Activated CD8-positive, alpha-beta T cell treated with anti-CD3 and anti-CD28 coated beads for 36 hours (primary cell): ENCODE measurements around the gene FSIP1. TPM values are rescaled to one million over a fixed set of nuclear protein-coding genes. Genes with fewer than 3 reads are reported as not detected.
A peak's percentile ranks its signal among the peaks of the same experiment; 100 is the strongest.

Experiments used
- ATAC-seq: fragments of 200-7000 bp; cut with Tn5 transposase; one replicate; pipeline ENCODE4 v1.10.0; 2021; ENCODE audit warnings: mild to moderate bottlenecking, moderate library complexity
- CTCF ChIA-PET: fragments of 350-600 bp; sonication (Branson Sonifier 250); formaldehyde crosslinking; loops from one replicate; lab custom pipeline; 2021; ENCODE audit warnings: antibody characterized with exemption; lab: Charles Lee
- POLR2A ChIA-PET: fragments of 350-600 bp; sonication (Branson Sonifier 250); formaldehyde crosslinking; loops from one replicate; lab custom pipeline; 2021; ENCODE audit warnings: antibody characterized with exemption; lab: Charles Lee
- DNase-seq: peaks from one replicate; pipeline ENCODE4 v3.0.0-alpha.2; 2020
- H3K27ac Mint-ChIP-seq: one replicate; pipeline ENCODE4 v1.8.0; 2021; ENCODE audit warnings: mild to moderate bottlenecking, mixed read lengths
- H3K27me3 Mint-ChIP-seq: one replicate; pipeline ENCODE4 v1.8.0; 2021; ENCODE audit warnings: mixed read lengths
- H3K36me3 Mint-ChIP-seq: one replicate; pipeline ENCODE4 v1.8.0; 2021; ENCODE audit warnings: low read depth, mixed read lengths
- H3K4me1 Mint-ChIP-seq: one replicate; pipeline ENCODE4 v1.8.0; 2021; ENCODE audit warnings: low read depth, mixed read lengths
- H3K4me3 Mint-ChIP-seq: one replicate; pipeline ENCODE4 v1.8.0; 2021; ENCODE audit warnings: mild to moderate bottlenecking, moderate library complexity, mixed read lengths
- H3K9me3 Mint-ChIP-seq: one replicate; pipeline ENCODE4 v1.8.0; 2021; ENCODE audit warnings: mixed read lengths
- CTCF ChIP-seq: fragments of 200-600 bp; IDR thresholded peaks from one replicate; pipeline ENCODE4 v1.8.0; 2022; ENCODE audit warnings: antibody characterized with exemption, mild to moderate bottlenecking
- intact Hi-C: fragments of 100-400 bp; cut with micrococcal nuclease; formaldehyde crosslinking; loops from one replicate; pipeline ENCODE4 v1.10.0; 2022
- total RNA-seq, 2 experiments: library from RNA; stranded (reverse); gene quantifications; one replicate each; pipeline ENCODE4 v1.2.3, GENCODE V29; 2021

Gene FSIP1
- total RNA-seq, 2 experiments from 2014 or later, result 0.36 to 0.43 TPM

GRCh38 chr15:39794954-39795353, 12.3 kb upstream of the FSIP1 start:
- CTCF ChIA-PET, result interaction anchor here (0.5 to 0.8 kb wide), 2 partner anchors 9 to 38 kb away, joined by 3 read pairs; no protein-coding TSS in a partner anchor
- no peak for TF ChIP-seq CTCF
- POLR2A ChIA-PET, result no interaction called here
- intact Hi-C loops, result no loop called here
- Mint-ChIP-seq H3K4me3 (no peak overlapping the region), H3K9me3 (no peaks in the 10 kb centered on the region), H3K4me1 (no peaks in the 10 kb centered on the region), H3K27ac (no peak overlapping the region), H3K27me3 (peaks cover 23% of the 10 kb centered on the region), H3K36me3 (no peaks in the 10 kb centered on the region)
- DNase-seq (no peak), ATAC-seq (no peak)

GRCh38 chr15:39793923-39794322, 11.3 kb upstream of the FSIP1 start:
- Mint-ChIP-seq H3K9me3 (no peaks in the 10 kb centered on the region), H3K27ac (no peak overlapping the region), H3K4me3 (no peak overlapping the region), H3K4me1 (no peaks in the 10 kb centered on the region), H3K27me3 (peaks cover 21% of the 10 kb centered on the region), H3K36me3 (no peaks in the 10 kb centered on the region)
- ChIA-PET POLR2A (no interaction called here), CTCF (no interaction called here)
- DNase-seq (no peak), ATAC-seq (no peak)
- TF ChIP-seq CTCF, result no peak
- intact Hi-C loops, result no loop called here

- Mint-ChIP-seq H3K36me3 (no peaks in the 10 kb centered on the region), H3K27ac (no peak overlapping the region), H3K27me3 (peaks cover 21% of the 10 kb centered on the region), H3K4me1 (peaks cover 9% of the 10 kb centered on the region), H3K4me3 (no peak overlapping the region), H3K9me3 (no peaks in the 10 kb centered on the region)
- ATAC-seq, result no peak
- CTCF ChIA-PET, result no interaction called here
- TF ChIP-seq CTCF, result no peak
- POLR2A ChIA-PET, result no interaction called here
- intact Hi-C loops, result no loop called here
- DNase-seq, result no peak
These were observed 10.2 kb upstream of the FSIP1 start for GRCh38 chr15:39792844-39793335.

- no peak for TF ChIP-seq CTCF
- ChIA-PET POLR2A (no interaction called here), CTCF (no interaction called here)
- ATAC-seq (no peak), DNase-seq (no peak)
- H3K4me1 Mint-ChIP-seq, result peaks cover 14% of the 10 kb centered on the region
- H3K36me3 Mint-ChIP-seq, result no peaks in the 10 kb centered on the region
- H3K4me3 Mint-ChIP-seq, result no peak overlapping the region
- H3K27me3 Mint-ChIP-seq, result peaks cover 17% of the 10 kb centered on the region
- H3K27ac Mint-ChIP-seq, result no peak overlapping the region
- no peaks in the 10 kb centered on the region for H3K9me3 Mint-ChIP-seq
- intact Hi-C loops, result no loop called here
These were observed 9.6 kb upstream of the FSIP1 start for GRCh38 chr15:39792025-39792843.

- Mint-ChIP-seq H3K36me3 (peaks cover 2% of the 10 kb centered on the region), H3K4me3 (no peak overlapping the region), H3K9me3 (no peaks in the 10 kb centered on the region), H3K27me3 (peaks cover 5% of the 10 kb centered on the region), H3K27ac (peak overlapping the region; percentile 7), H3K4me1 (peaks cover 34% of the 10 kb centered on the region)
- POLR2A ChIA-PET, result no interaction called here
- intact Hi-C loops, result loop anchor here (5.0 to 10.0 kb wide), 2 partner anchors 83 to 245 kb away; partner anchors contain the start of gene SRP14
- CTCF ChIA-PET, result interaction anchor here (1.0 to 3.3 kb wide), 4 partner anchors 13 to 484 kb away, joined by 3 to 18 read pairs (median 8); no protein-coding TSS in a partner anchor
- DNase-seq, result no peak
- no peak for ATAC-seq
- TF ChIP-seq CTCF, result no peak
These were observed 7.1 kb upstream of the FSIP1 start for GRCh38 chr15:39789736-39790135.
